Immature natural killer cell (primary cell): ENCODE measurements around the gene WNT3A. TPM values are rescaled to one million over a fixed set of nuclear protein-coding genes. Genes with fewer than 3 reads are reported as not detected.
"Not testable (repeated sequence)": the region's sequence is repeated elsewhere in the genome, so short reads cannot be mapped to it uniquely, and the experiment has no call there.

Experiments
- DNase-seq, 3 donors: peaks; one replicate each; pipeline ENCODE4 v3.0.0; 2022; ENCODE audit warnings: mixed read lengths in 1 of 3
- H3K27ac Mint-ChIP-seq, 6 donors: one replicate each; pipeline ENCODE4 v1.8.0; 2020; ENCODE audit warnings: mixed read lengths in 6 of 6, mild to moderate bottlenecking in 5 of 6, inconsistent platforms in 4 of 6, moderate library complexity in 3 of 6
- H3K27me3 Mint-ChIP-seq, 3 donors: one replicate each; pipeline ENCODE4 v1.8.0; 2020 to 2021; ENCODE audit warnings: low read depth in 3 of 3, mild to moderate bottlenecking in 3 of 3, mixed read lengths in 3 of 3, moderate library complexity in 3 of 3, inconsistent platforms in 1 of 3
- H3K36me3 Mint-ChIP-seq, 3 donors: one replicate each; pipeline ENCODE4 v1.8.0; 2020; ENCODE audit warnings: mixed read lengths in 3 of 3, inconsistent platforms in 2 of 3, mild to moderate bottlenecking in 2 of 3
- H3K4me1 Mint-ChIP-seq, 2 donors: one replicate each; pipeline ENCODE4 v1.8.0; 2020; ENCODE audit warnings: inconsistent platforms in 2 of 2, mild to moderate bottlenecking in 2 of 2, mixed read lengths in 2 of 2, moderate library complexity in 1 of 2
- H3K4me3 Mint-ChIP-seq, 5 donors: one replicate each; pipeline ENCODE4 v1.8.0; 2020; ENCODE audit warnings: mild to moderate bottlenecking in 5 of 5, mixed read lengths in 5 of 5, inconsistent platforms in 3 of 5, moderate library complexity in 3 of 5
- H3K9me3 Mint-ChIP-seq, 6 donors: one replicate each; pipeline ENCODE4 v1.8.0; 2020; ENCODE audit warnings: mild to moderate bottlenecking in 6 of 6, mixed read lengths in 6 of 6, inconsistent platforms in 4 of 6, moderate library complexity in 3 of 6
- polyA plus RNA-seq, 3 donors: library from polyadenylated mRNA; unstranded; fragments of 300-500 nt; fragmentation: Illumina TruSeq; gene quantifications; one replicate each; pipeline ENCODE4 v1.2.3, GENCODE V29; 2021

The WNT3A gene, protein sequence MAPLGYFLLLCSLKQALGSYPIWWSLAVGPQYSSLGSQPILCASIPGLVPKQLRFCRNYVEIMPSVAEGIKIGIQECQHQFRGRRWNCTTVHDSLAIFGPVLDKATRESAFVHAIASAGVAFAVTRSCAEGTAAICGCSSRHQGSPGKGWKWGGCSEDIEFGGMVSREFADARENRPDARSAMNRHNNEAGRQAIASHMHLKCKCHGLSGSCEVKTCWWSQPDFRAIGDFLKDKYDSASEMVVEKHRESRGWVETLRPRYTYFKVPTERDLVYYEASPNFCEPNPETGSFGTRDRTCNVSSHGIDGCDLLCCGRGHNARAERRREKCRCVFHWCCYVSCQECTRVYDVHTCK
- not detected for polyA plus RNA-seq

DNA sequence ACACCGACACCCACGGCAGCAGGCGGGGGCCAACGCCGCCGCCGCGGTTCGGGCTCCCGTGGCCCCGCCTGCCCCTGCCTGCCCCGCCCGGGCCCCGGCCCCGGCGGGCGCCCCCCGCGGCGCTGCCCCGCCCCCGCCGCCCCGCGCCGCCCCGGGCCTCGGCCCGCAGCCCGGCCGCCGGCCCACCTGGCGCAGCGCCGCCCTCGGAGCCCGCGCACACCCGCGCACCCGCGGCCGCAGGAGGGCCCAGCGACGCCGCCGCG lies at the start of gene WNT3A:
WNT3A (plus strand) TSS at position 213 of the 263 bp plus-strand sequence. CDS start 131 bp downstream, outside the sequence.
- Mint-ChIP-seq H3K36me3 (no peaks in the 10 kb centered on the region), H3K4me3 (no peak within 1 kb of the TSS), H3K27me3 (peaks cover 11 to 19% (median 17%) of the 10 kb centered on the region in 3 donors), H3K4me1 (no peaks in the 10 kb centered on the region), H3K9me3 (no peaks in the 10 kb centered on the region), H3K27ac (no peak within 1 kb of the TSS)
- DNase-seq = no peak

DNA sequence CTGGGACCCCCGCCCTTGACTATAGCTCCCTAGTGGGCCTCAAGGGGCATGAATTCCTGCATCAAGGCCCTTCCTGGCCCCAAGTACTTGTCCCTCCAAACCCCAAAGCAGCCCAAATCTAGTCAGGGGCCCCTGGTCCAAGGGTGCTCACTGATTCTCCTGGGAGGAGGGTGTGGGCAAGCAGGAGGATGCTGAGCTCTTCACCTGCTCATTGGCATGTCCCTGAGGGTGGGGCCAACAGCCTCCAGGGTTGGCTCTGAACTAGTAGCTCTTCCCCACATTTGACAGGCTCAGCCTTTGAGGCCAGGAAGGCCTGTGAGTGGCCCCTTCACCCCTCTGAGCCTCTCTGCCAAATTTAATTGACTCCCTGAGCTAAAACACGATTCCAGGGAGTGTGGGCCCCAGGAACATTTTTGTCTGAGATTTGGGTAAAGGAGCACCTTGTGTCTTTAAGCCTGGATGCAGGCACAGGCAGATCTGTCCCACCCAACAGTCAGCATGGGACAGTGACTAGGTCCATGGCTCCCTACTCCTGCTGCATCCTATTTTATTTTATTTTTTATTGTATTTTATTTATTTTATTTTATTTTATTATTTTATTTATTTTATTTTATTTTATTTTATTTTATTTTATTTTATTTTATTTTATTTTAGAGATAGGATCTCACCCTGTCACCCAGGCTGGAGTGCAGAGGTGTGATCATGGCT lies 48.0 kb upstream of the WNT3A start:
- Mint-ChIP-seq H3K27ac (no peak overlapping the region), H3K4me3 (no peak overlapping the region), H3K9me3 (peaks cover 0 to 6% (median 0%) of the 10 kb centered on the region in 6 donors), H3K36me3 (no peaks in the 10 kb centered on the region), H3K27me3 (peaks cover 5 to 10% (median 7%) of the 10 kb centered on the region in 3 donors), H3K4me1 (peaks cover 8 to 14% of the 10 kb centered on the region in 2 donors)
- DNase-seq = no peak

DNA sequence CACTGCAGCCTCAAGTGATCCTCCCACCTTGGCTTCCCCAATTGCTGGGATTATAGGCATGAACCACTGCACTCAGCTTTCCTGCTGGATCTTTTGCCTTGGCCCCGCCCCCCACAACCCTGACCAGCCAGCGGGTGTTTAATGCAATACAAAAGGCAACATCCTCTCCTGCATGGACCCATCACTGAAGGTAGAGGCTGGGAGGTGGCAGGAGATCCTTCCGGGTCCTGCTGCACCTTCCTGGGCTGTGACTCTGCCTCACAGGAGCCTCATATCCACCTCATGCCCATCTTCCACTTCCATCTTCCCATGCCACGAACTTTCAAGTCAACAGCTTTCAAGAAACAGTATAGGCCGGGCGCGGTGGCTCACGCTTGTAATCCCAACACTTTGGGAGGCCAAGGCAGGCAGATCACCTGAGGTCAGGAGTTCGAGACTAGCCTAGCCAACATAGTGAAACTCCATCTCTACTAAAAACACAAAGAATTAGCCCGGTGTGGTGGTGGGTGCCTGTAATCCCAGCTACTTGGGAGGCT lies 47.4 kb upstream of the WNT3A start:
- no peak overlapping the region for H3K27ac Mint-ChIP-seq
- DNase-seq = no peak
- no peaks in the 10 kb centered on the region for H3K36me3 Mint-ChIP-seq
- peaks cover 4 to 5% (median 5%) of the 10 kb centered on the region in 3 donors for H3K27me3 Mint-ChIP-seq
- peaks cover 8 to 14% of the 10 kb centered on the region in 2 donors for H3K4me1 Mint-ChIP-seq
- no peak overlapping the region for H3K4me3 Mint-ChIP-seq
- H3K9me3 Mint-ChIP-seq = peaks cover 0 to 6% (median 0%) of the 10 kb centered on the region in 6 donors

DNA sequence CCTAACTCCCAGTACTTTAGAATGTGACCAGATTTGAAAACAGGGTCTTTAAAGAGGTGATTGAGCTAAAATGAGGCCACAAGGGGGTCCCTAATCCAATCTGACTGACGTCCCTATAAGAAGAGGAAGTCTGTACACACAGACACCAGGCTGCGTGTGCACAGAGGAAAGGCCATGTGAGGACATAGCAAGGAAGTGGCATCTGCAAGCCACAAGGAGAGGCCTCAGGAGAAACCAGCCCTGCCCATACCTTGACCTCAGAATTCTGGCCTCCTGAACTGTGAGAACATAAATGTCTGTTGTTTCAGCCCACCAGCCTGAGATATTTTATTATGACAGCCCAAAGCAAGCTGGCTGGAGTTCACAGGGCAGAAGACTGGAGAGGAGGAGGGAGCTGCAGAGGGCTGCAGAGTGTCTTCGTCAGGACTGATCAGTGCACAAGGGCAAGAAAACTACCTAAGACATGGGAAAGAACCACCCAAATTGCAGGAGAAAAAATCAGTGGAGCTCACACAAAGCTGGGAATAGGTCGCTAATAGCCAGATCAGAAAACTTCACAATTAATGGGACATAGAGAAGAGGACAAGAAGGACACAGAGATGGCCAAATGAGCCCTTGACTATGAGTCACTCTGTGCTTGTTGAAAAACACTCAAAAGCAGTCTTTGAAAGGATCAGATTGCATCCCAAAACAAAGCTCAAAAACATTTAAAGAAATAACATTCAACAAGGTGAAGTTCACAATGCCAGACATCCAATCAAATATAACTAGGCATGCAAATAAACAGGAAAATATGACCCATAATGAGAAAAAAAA lies 44.9 kb upstream of the WNT3A start:
- Mint-ChIP-seq H3K36me3 (no peaks in the 10 kb centered on the region), H3K27ac (peak overlapping the region in 1 of 6 donors; percentile 1), H3K4me1 (peaks cover 8 to 14% of the 10 kb centered on the region in 2 donors), H3K4me3 (peak overlapping the region in 1 of 5 donors; percentile 19), H3K27me3 (peaks cover 0 to 6% (median 0%) of the 10 kb centered on the region in 3 donors), H3K9me3 (peaks cover 0 to 3% (median 0%) of the 10 kb centered on the region in 6 donors)
- no peak for DNase-seq

DNA sequence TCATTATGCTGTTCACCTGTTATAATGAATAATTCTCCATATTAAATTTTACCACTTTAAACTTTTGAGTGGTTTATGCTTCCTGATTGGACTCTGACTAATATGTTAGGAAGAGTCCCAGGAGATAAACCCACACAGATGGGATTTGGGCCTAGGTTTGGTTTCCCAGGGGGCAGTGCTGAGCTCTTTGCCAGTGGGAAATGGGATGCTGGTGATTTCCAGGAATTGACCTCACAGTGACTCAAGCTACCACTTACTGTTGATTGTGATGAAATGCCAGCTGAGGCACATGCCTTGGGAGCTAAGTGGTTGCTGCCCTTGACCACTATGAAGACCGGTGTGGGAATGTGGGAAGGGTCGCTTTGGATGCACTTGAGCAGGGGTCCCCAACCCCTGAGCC lies 40.1 kb upstream of the WNT3A start:
- H3K4me1 Mint-ChIP-seq, DNase-seq, H3K27me3 Mint-ChIP-seq, H3K9me3 Mint-ChIP-seq, H3K36me3 Mint-ChIP-seq, H3K4me3 Mint-ChIP-seq, H3K27ac Mint-ChIP-seq: not testable (repeated sequence)

DNA sequence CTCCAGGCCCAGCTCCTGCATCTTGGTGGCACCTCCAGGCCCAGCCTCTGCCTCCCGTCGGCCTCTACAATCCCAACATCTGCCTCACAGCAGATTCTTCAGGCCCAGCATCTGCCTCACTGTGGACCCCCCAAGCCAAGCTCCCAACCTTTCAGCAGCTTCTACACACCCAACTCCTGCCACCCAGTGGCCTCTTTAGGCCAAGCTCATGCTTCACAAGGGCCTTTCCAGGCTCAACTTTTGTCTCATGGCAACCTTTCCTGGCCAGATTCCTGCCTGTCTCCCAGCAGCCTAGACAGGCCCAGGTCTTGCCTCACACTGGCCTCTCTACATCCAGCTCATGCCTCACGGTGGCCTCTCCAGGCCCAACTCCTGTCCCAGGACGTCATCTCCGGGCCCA lies 39.0 kb upstream of the WNT3A start:
- not testable (repeated sequence) for H3K4me3 Mint-ChIP-seq

DNA sequence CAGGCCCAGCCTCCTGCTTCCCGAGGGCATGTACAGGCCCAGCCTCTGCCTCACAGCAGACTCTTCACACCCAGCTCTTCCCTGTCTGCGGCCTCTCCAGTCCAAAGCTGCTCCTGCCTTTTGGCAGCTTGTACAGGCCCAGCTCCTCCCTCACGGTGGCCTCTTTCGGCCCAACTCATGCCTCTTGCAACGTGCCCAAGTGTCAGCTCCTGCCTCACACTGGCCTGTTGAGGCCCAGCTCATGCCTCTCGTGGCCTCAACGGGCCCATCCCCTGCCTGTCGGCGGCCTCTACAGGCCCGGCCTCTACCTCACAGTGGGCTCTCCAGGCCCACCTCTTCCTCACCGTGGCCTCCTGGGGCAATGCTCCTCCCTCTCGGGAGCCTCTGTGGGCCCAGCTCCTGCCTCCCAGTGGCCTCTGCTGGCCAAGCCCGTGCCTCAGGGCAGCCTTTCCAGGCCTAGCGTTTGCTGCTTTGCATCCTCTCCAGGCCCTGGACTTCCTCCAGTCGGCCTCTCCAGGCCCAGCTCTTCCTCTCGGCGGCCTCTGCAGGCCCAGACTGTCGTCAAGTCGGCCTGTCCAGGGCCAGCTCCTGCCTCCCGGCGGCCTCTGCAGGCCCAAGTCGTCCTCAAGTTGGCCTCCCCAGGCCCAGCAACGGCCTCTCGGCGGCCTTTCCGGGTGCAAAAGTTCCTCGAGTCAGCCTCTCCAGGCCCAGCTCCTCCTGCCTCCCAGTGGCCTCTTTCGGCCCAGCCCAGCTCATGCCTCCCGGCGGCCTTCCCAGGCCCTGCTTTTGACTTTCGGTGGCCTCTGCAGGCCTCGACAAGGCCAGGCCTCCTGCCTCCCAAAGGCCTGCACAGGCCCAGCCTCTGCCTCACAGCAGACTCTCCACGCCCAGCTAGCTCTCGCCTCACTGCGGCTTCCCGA lies 36.5 kb upstream of the WNT3A start:
- not testable (repeated sequence) for H3K36me3 Mint-ChIP-seq, H3K4me1 Mint-ChIP-seq, H3K4me3 Mint-ChIP-seq, H3K27me3 Mint-ChIP-seq, H3K9me3 Mint-ChIP-seq, DNase-seq, H3K27ac Mint-ChIP-seq

More for the DNA sequence above, 39.0 kb upstream of the WNT3A start:
- peak overlapping the region in 2 of 6 donors; percentile 31 to 53 for H3K27ac Mint-ChIP-seq
- not testable (repeated sequence) for H3K9me3 Mint-ChIP-seq, H3K36me3 Mint-ChIP-seq, H3K4me1 Mint-ChIP-seq, DNase-seq, H3K27me3 Mint-ChIP-seq

DNA sequence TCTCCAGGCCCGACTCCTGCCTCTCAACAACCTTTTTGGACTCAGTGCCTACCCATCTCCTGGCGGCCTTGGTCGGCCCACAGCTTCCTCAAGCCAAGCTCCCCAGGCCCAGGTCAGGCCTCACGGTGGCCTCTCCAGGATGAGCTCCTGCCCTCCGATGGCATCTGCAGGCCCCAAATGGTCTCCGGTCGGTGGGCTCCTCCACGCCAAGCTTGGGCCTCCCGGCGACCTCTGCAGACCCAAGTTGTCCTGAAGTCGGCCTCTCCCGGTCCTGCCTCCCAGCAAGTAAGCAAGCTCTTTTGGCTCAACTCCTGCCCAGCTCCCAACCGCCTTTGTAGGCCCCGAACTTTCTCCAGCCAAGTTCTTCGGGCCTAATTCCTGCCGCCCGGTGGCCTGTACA lies 35.6 kb upstream of the WNT3A start:
- H3K9me3 Mint-ChIP-seq, H3K27me3 Mint-ChIP-seq, H3K27ac Mint-ChIP-seq, H3K36me3 Mint-ChIP-seq, H3K4me1 Mint-ChIP-seq, DNase-seq, H3K4me3 Mint-ChIP-seq: not testable (repeated sequence)

DNA sequence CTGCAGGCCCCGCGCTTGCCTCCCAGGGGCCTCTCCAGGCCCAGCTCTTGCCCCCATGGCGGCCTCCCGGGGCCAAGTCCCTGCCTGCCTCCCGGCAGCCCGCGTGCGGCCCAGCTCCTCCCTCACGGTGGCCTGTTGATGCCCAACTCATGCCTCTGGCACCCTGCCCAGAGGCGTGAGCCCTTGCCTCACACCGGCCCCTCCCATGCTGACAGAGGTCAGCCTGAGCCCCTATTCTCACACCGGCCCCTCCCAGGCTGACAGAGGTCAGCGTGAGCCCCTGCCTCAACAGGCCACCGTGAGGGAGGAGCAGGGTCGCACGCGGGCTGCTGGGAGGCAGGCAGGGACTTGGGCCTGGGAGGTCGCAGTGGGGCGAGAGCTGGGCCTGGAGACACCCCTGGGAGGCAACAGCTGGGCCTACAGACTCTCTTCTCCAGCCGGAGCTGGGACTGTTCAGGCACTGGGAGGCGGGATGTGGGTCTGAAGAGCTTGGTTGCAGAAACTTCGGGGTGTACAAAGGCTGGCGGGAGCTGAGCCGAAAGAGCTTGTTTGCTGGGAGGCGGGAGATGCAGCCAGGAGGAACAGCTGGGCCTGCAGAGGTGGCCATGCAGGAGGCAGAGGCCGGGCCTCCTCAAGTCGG lies 35.0 kb upstream of the WNT3A start:
- H3K36me3 Mint-ChIP-seq, H3K27me3 Mint-ChIP-seq, H3K9me3 Mint-ChIP-seq, H3K4me1 Mint-ChIP-seq, H3K27ac Mint-ChIP-seq, H3K4me3 Mint-ChIP-seq, DNase-seq: not testable (repeated sequence)

DNA sequence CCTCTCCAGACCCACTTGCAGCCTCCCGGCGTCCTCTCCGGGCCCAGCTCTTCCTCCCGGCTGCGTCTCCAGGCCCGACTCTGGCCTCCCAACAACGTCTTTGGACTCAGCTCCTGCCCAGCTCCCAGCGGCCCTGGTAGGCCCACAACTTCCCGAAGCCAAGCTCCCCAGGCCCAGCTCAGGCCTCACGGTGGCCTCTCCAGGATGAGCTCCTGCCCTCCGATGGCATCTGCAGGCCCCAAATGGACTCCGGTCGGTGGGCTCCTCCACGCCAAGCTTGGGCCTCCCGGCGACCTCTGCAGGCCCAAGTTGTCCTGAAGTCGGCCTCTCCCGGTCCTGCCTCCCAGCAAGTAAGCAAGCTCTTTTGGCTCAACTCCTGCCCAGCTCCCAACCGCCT lies 34.5 kb upstream of the WNT3A start:
- not testable (repeated sequence) for DNase-seq, H3K4me3 Mint-ChIP-seq, H3K9me3 Mint-ChIP-seq, H3K27ac Mint-ChIP-seq, H3K27me3 Mint-ChIP-seq, H3K36me3 Mint-ChIP-seq, H3K4me1 Mint-ChIP-seq

DNA sequence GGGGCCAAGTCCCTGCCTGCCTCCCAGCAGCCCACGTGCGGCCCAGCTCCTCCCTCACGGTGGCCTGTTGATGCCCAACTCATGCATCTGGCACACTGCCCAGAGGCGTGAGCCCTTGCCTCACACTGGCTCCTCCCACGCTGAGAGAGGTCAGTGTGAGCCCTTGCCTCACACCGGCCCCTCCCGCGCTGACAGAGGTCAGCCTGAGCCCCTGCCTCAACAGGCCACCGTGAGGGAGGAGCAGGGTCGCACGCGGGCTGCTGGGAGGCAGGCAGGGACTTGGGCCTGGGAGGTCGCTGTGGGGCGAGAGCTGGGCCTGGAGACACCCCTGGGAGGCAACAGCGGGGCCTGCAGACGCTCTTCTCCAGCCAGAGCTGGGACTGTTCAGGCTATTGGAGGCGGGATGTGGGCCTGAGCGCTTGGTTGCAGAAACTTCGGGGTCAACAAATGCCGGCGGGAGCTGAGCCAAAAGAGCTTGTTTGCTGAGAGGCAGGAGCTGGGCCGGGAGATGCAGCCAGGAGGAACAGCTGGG lies 33.9 kb upstream of the WNT3A start:
- H3K27me3 Mint-ChIP-seq, H3K36me3 Mint-ChIP-seq, H3K9me3 Mint-ChIP-seq, DNase-seq, H3K4me1 Mint-ChIP-seq, H3K27ac Mint-ChIP-seq, H3K4me3 Mint-ChIP-seq: not testable (repeated sequence)

DNA sequence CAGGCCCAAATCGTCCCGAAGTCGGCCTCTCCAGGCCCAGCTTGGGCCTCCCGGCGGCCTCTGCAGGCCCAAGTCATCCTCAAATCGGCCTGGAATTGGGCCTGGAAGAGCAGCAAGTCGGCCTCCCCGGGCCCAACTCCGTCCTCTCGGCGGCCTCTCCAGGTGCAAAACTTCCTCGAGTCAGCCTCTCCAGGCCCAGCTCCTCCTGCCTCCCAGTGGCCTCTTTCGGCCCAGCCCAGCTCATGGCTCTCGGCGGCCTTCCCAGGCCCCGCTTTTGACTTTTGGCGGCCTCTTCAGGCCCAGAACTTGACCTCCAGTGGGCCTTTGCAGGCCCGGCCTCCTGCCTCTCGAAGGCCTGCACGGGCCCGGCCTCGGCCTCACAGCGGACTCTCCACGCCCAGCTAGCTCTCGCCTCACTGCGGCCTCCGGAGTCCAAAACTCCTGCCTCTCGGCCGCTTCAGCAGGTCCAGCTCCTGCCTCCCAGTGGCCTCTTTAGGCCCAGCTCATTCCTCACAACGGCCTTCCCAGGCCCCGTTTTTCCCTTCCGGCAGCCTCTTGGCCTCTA lies 33.0 kb upstream of the WNT3A start:
- H3K27me3 Mint-ChIP-seq, H3K9me3 Mint-ChIP-seq, H3K36me3 Mint-ChIP-seq: not testable (repeated sequence)

More for the DNA sequence above, 33.0 kb upstream of the WNT3A start:
- not testable (repeated sequence) for H3K27ac Mint-ChIP-seq, DNase-seq, H3K4me1 Mint-ChIP-seq, H3K4me3 Mint-ChIP-seq
